HG03460 (cell line): ENCODE results near the gene XBP1.
"Not testable (repeated sequence)": the region's sequence is repeated elsewhere in the genome, so short reads cannot be mapped to it uniquely, and the experiment has no call there.

Experiments used
- ATAC-seq: cut with Tn5 transposase; IDR thresholded peaks from one replicate; pipeline ENCODE4 v1.9.1; 2021; ENCODE audit not compliant: unreplicated experiment

XBP1 gene

DNA sequence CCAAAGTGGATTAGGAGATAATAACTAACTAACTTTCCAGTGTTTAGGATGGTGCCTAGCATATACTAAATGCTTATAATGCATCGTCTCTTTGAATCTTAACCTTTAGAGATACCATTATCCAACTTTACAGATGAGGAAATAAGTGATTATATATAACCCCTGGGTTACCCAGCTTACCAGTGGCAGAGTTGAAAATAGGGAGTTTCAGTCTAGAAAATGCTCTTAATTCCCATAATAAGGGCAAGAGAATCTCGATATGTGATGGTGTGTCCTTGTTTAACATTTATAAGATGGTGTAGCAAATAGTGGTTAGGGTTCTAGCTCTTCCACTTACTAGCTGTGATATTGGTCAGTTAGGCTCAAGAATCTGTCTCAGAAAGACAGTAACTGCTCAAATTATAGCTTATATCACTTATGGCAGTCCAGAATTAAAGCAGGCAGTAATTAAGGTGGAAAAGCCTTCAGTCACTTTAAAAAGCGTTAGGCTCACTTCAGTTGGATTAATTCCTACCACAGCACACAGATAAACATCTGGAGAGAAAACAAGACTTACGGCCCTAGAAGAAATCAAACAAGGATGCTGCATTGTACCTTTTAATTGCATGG is 6.3 kb downstream of the XBP1 start:
- no peak for ATAC-seq

- peak; percentile 34 for ATAC-seq
These were observed 7.6 kb downstream of the XBP1 start for GRCh38 chr22:28792491-28793383.

GRCh38 chr22:28791841-28792490 is 8.4 kb downstream of the XBP1 start:
- ATAC-seq, result peak; percentile 61

DNA sequence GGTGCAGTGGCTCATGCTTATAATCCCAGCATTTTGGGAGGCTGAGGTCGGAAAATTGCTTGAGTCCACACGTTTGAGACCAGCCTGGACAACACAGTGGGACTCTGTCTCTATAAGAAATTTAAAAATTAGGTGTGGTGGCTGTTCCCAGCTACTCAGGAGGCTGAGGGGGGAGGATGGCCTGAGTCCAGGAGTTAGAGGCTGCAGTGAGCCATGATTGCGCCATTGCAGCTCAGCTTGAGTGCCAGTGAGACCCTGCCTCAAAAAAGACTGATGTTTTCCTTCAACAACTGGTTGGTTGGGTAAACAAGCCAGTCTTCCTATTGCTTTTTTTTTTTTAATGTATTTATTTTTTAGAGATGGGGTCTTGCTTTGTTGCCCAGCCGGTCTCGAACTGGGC is 9.2 kb downstream of the XBP1 start:
- ATAC-seq, result no peak

- ATAC-seq, result no peak
These were observed 11.8 kb downstream of the XBP1 start for GRCh38 chr22:28788601-28789000.

GRCh38 chr22:28783786-28784671 is 16.3 kb downstream of the XBP1 start:
- no peak for ATAC-seq

DNA sequence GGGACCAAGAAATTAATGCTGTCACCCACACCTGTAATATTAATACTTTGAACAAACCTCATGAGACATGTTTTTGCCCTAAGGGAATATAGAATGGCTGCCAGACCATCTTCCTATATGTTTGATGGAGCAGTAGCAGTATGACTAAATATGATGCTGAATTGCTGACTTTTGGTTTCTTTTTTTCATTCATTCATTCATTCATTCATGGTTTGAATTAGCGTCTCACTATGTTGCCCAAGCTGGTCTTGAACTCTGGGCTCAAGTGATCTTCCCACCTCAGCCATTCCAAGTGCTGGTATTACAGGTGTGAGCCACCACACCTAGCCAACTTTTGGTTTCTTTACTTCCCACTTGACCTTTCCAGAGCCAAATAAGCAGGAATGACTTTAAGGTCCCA is 20.1 kb downstream of the XBP1 start:
- no peak for ATAC-seq

DNA sequence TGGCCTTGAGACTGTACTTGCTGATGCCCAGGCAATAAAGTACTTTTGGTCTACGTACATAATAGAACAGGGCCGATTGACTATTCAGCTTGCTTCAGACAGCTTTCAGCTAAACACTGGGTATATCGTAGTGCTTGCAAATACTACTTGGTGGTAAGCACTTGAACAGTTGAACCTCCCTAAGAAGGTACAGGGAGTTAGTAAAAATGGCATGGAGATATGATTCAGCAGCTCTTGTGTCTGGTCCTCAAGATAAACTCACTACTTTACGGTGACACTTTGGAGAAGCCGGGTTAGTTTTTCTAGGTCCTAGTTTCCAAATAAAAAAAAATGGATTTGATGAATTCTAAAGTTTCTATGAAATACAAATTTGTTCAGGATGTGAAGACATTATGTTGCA is 20.5 kb downstream of the XBP1 start:
- no peak for ATAC-seq

DNA sequence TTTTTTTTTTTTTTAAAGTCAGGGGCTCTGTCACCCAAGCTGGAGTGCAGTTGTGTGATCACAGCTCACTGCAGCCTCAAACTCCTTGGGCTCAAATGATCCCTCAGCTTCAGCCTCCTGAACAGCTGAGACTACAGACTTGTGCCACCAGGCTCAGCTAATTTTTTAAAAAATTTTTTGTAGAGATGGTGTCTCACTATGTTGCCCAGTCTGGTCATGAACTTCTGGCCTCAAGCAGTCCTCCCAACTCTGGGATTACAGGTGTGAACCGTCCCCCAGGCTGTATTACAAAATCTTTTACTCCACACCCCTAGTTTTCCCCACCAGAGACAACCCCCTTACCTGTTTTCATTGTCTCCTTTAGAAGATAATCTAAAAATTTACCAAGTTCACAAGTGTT is 26.0 kb downstream of the XBP1 start:
- ATAC-seq, result no peak

- peak; percentile 18 for ATAC-seq
These were observed 26.9 kb downstream of the XBP1 start for GRCh38 chr22:28773461-28773867.

GRCh38 chr22:28772633-28773460 is 27.5 kb downstream of the XBP1 start, which contains the start of gene CCDC117:
TSS of gene CCDC117 (plus strand) at chr22:28772695. CDS start at chr22:28772850, 155 bp downstream.
- peak; percentile 83 for ATAC-seq

DNA sequence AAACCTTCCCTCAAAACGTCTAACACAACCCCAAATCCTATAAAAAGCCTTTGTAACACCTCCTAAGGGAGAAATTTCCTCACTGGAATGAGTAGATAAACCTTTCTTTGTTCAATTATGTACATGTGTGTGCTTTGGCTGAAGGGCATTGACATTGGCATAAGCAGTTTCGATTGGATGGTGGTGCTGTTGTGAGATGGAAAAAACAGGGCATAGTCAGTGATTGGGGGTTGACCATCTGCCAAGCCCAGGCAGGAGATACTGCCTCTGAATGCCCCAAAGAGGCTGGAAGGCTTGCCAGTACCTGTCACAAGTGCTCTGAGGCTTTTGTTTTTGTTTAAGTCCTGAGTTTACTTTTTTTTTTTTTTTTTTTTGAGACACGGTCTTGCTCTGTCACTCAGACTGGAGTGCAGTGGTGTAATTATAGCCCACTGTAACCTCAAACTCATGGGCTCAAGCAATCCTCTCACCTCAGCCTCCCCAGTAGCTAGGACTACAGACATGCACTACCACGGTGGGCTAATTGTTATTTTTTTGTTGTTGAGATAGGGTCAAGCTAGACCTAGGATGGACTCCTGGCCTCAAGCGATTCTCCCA is 29.1 kb downstream of the XBP1 start:
- ATAC-seq, result no peak

- no peak for ATAC-seq
These were observed 30.8 kb downstream of the XBP1 start for GRCh38 chr22:28769394-28770085.

- no peak for ATAC-seq
These were observed 31.5 kb downstream of the XBP1 start for GRCh38 chr22:28768701-28769393.

DNA sequence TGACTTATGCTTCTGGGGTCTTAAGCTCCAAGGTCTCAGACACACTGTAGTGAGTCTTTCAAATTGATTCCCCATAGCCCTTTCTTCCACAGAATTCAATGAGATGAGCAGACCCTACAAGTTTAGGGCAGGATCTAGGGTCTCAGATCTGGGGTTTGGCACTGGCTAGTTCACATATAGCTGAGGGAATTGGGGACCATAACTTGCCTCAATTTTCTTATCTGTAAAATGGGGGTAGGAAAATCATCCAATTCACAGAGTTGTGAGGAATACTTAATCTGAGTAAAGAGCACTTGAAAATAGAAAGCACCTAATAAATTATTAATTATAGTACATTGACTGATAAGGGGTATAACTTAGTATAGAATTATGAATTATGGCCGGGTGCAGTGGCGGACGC is 33.7 kb downstream of the XBP1 start:
- ATAC-seq, result no peak

DNA sequence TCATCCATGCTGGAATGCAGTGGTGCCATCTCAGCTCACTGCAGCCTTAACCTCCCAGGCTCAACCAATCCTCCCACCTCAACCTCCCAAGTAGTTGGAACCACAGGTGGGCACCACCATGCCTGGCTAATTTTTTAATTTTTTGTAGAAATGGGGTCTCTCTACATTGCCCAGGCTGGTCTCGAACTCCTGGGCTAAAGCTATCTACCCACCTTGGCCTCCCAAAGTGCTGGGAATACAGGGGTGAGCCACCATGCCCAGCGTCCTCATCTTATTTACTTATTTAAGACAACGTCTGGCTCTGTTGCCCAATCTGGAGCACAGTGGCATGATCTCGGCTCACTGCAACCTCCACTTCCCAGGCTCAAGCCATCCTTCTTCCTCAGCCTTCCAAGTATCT is 38.4 kb downstream of the XBP1 start:
- not testable (repeated sequence) for ATAC-seq

DNA sequence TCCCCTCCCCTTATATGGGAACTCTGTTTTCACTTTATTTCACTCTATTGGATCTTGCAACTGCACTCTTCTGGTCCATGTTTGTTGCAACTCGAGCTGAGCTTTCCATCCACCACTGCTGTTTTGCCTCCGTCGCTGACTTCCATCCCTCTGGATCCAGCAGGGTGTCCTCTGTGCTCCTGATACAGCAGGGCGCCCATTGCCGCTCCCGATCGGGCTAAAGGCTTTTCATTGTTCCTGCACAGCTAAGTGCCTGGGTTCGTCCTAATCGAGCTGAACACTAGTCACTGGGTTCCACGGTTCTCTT is 39.0 kb downstream of the XBP1 start:
- ATAC-seq, result no peak

DNA sequence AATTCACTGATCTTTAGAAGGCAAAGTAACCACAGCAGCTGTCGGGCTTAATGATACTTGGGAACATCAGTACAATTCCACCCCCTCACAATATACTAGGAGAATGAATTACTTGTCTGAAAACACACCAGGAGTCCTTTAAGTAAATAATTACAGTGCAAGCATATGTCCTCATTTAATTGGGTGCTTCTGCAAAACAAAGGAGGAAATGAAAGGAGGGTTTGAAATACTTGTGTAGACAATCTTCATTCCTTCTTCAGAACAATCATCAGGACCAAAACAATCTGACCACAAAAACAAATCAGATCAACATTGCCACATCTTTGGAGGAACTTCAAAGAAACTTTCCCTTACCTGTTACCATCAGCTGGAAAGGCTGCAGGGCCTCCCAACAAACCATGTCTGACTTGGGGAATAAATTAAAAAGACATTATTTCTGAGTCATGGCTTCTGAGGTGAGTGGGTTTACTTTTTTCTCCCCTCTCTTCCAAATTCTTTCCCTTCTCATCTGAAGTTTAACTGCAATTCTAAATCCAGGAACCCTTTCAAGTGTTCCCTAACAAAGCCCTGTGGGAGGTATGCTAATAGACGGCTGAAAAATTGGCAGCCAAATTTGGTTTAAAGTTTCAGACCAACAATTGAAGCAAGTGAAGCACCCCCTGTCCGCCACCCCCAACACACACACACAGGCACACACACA is 40.4 kb downstream of the XBP1 start:
- ATAC-seq, result no peak
